NB4 (cell line): ENCODE results near the gene CRAMP1.

ENCODE experiments used
- CTCF ChIP-seq: IDR thresholded peaks from one replicate; pipeline ENCODE4 v1.5.1; 2012; ENCODE audit warnings: low read depth, low read length
- MYC ChIP-seq: IDR thresholded peaks from 2 replicates; pipeline ENCODE4 v1.6.1; 2011; ENCODE audit warnings: low read depth, low read length
- POLR2A ChIP-seq: IDR thresholded peaks from 2 replicates; pipeline ENCODE4 v1.6.1; 2011; ENCODE audit warnings: mild to moderate bottlenecking; ENCODE audit not compliant: insufficient read length; ENCODE audit errors: extremely low read depth
- TF ChIP-seq, protein P1 (sequence below): IDR thresholded peaks from 2 replicates; pipeline ENCODE4 v1.6.1; 2011; ENCODE audit warnings: low read depth, low read length

GRCh38 chr16:1575578-1575977 lies 36.6 kb upstream of the CRAMP1 start:
- TF ChIP-seq CTCF (no peak), POLR2A (no peak), MYC (no peak)
- TF ChIP-seq, protein P1, sequence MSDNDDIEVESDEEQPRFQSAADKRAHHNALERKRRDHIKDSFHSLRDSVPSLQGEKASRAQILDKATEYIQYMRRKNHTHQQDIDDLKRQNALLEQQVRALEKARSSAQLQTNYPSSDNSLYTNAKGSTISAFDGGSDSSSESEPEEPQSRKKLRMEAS = no peak
